Iris pigment epithelial cell (primary cell): Measurements from ENCODE around the gene ZNF366.
A peak's percentile ranks its signal among the peaks of the same experiment; 100 is the strongest.

Experiments used
- DNase-seq: peaks from one replicate; pipeline ENCODE4 v3.0.0-alpha.2; 2011; ENCODE audit warnings: low read depth

Gene ZNF366

GRCh38 chr5:72518001-72518683 lies 10.9 kb upstream of the ZNF366 start:
- DNase-seq, result no peak

- no peak for DNase-seq
These were observed 9.7 kb upstream of the ZNF366 start for GRCh38 chr5:72516916-72517315.

GRCh38 chr5:72515211-72515610 lies 8.0 kb upstream of the ZNF366 start:
- DNase-seq, result no peak

- no peak for DNase-seq
These were observed 5.3 kb upstream of the ZNF366 start for GRCh38 chr5:72512593-72512860.

GRCh38 chr5:72511774-72512592 lies 4.8 kb upstream of the ZNF366 start:
- peak; percentile 47 for DNase-seq

- DNase-seq, result peak; percentile 58
These were observed 4.2 kb upstream of the ZNF366 start for GRCh38 chr5:72511366-72511765.

GRCh38 chr5:72510610-72511181 lies 3.5 kb upstream of the ZNF366 start:
- peak; percentile 71 for DNase-seq

GRCh38 chr5:72509401-72509800 lies 2.2 kb upstream of the ZNF366 start:
- no peak for DNase-seq

GRCh38 chr5:72508241-72509170 lies 1.3 kb upstream of the ZNF366 start:
- DNase-seq, result no peak

GRCh38 chr5:72507907-72508238 lies 663 bp upstream of the ZNF366 start:
- DNase-seq, result no peak

GRCh38 chr5:72506158-72506549 lies 1.1 kb downstream of the ZNF366 start:
- DNase-seq, result no peak

- no peak for DNase-seq
These were observed 1.6 kb downstream of the ZNF366 start for GRCh38 chr5:72505539-72506157.

GRCh38 chr5:72505016-72505415 lies 2.2 kb downstream of the ZNF366 start:
- no peak for DNase-seq

GRCh38 chr5:72503888-72504491 lies 3.2 kb downstream of the ZNF366 start:
- peak; percentile 26 for DNase-seq

GRCh38 chr5:72501488-72501887 lies 5.7 kb downstream of the ZNF366 start:
- no peak for DNase-seq

- DNase-seq, result no peak
These were observed 7.5 kb downstream of the ZNF366 start for GRCh38 chr5:72499730-72500129.

GRCh38 chr5:72499090-72499489 lies 8.1 kb downstream of the ZNF366 start:
- DNase-seq, result no peak

GRCh38 chr5:72498284-72498683 lies 8.9 kb downstream of the ZNF366 start:
- peak; percentile 82 for DNase-seq

GRCh38 chr5:72497823-72498222 lies 9.4 kb downstream of the ZNF366 start:
- no peak for DNase-seq

- DNase-seq, result no peak
These were observed 11.8 kb downstream of the ZNF366 start for GRCh38 chr5:72495410-72495809.

GRCh38 chr5:72494623-72495124 lies 12.5 kb downstream of the ZNF366 start:
- peak; percentile 55 for DNase-seq
